Activated CD8-positive, alpha-beta memory T cell treated with anti-CD3 and anti-CD28 coated beads for 1 hour (primary cell): ENCODE data around the gene PML.
A peak's percentile ranks its signal among the peaks of the same experiment; 100 is the strongest.
"Not testable (repeated sequence)": the region's sequence is repeated elsewhere in the genome, so short reads cannot be mapped to it uniquely, and the experiment has no call there.

Experiments used
- DNase-seq, 2 donors: peaks; one replicate each; pipeline ENCODE4 v3.0.0-alpha.2; 2020; ENCODE audit warnings: low read depth in 1 of 2; ENCODE audit errors: extremely low read depth in 1 of 2

Gene PML

DNA sequence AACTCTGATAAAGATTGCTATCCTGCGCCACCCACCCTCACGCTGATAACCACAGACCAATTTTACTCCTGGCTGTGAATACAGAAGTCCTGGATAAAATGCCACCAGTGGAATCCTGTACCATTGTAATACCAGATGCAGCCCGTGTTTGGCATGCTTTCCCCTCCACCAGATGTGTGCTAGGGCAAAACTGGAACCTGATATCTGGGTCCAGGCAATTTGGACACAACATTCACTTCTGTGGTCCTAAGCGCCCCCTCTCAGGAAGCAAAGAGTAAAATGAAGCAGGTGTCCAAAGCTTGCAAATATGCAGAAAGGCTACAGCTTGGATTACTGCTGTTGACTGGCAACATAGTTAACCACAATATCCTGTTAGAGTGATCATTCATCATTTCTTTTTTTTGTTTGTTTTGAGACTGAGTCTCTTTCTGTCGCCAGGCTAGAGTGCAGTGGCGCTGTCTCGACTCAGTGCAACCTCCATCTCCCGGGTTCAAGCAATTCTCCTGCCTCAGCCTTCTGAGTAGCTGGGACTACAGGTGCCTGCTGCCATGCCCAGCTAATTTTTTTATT is 35.4 kb upstream of the PML start:
- no peak for DNase-seq

DNA sequence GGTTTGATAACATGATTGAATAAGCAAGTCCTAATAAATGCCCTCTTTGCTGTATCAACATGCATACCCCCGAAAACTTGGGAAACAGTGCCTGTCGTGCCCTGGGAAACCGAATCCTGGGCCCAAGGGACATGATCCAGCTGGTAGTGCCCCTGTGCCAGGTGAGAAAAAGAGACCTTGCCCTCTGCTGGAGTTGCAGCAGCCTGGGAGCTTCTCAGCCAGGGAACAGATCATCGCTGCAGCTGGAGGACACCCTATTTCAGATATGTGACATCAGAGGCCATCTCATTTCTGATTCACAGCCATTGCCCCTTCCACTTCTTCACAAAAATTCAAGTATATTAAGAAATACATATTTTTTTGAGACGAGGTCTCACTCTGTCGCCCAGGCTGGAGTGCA is 34.7 kb upstream of the PML start:
- no peak for DNase-seq

DNA sequence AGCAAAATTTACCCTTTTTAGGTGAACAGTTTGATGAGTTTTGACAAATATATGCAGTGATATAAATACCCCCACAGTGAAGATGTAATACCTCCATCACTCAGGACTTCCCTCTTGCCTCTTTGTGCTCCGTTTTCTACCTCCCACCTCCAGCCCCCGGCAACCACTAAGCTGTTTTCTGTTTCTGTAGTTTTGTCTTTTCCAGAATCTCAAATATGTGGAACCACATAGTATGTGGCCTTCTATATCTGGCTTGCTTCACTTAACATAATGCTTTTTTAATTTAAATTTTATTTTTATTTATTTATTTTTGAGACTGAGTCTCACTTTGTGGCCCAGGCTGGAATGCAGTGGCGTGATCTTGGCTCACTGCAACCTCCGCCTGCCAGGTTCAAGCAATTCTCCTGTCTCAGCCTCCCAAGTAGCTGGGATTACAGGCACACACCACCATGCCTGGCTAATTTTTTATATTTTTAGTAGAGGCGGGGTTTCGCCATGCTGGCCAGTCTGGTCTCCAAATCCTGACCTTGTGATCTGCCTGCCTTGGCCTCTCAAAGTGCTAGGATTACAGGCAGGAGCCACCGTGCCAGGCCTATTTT is 33.9 kb upstream of the PML start:
- not testable (repeated sequence) for DNase-seq

DNA sequence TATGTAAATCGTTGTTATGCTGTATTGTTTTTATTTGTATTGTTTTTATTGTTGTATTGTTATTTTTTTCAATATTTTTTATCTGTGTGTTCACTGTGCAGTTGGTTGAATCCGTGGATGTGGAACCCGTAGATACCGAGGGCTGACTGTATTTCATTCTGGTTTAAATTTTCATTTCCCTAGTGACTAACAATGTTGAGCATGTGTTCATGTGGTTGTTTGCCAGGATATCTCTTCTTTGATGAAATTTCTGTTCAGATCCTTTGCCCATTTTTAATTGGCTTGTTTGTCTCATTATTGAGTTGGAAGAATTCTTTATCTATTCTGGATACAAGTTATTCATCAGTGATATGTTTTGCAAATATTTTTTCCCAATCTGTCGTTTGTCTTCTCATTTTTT is 32.1 kb upstream of the PML start:
- DNase-seq, result no peak

DNA sequence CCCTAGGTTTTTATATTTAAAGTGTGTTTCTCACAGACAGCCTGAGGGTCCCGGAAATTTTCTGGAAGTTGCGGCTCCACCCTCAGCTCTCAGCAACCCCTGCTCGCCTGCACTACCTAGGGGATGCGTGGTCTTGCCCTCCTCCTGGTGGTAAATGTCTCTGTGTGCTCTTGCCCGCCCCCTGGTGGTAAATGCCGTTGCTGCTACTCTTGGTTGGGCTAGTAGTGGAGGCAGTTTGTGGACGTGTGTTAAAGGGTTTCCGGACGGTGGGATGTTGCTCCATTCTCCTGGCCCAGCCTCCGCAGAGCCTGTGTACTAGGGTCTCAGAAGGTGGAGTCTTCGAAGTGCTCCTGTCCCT is 29.8 kb upstream of the PML start:
- DNase-seq, result peak; percentile 62 to 77

DNA sequence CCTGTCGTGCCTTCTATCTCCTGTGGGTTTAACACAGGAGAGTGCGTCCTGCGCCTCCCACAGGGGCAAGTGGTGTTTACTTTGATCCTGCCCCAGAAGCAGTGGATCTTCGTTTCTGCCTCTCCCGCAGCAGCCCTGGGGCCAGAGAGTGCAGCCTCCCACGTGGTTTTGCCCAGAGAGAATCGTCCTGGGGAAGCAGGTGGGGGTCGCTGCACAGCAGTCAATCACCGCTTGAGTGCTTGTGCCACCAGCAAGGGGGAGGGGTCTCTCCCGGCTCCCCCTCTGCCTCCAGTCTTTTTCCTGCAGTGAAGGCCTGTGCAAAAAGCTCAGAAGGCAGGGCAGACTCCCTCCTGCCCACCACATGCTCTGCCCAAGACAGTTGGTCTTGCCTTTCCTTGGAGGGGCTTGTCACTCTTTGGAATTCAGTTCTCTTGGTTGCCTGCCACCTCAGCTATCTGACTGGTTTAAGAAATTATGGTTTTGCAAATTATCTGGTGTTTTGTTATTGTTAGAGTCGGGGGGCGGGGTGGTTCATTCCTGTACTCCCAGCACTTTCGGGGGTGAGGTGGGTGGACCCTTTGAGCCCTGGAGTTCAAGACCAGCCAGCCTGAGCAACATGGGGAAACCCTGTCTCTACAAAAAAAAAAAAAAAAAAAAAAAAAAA is 29.3 kb upstream of the PML start:
- no peak for DNase-seq

DNA sequence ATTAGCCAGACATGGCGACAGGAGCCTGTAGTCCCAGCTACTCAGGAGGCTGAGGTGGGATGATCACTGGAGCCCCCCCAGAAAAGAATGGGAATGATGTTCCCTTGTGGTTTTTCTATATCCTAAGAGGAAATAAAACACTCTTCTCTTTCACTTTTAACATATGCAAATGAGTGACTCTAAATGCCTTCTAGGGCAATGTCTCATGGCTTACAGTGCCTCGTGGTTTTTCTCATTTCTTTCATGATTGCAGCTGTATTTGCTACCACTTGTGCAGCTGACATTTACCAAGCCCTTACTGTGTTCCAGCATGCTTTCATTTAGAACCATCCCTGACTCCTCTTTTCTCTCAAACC is 28.8 kb upstream of the PML start:
- DNase-seq, result no peak

DNA sequence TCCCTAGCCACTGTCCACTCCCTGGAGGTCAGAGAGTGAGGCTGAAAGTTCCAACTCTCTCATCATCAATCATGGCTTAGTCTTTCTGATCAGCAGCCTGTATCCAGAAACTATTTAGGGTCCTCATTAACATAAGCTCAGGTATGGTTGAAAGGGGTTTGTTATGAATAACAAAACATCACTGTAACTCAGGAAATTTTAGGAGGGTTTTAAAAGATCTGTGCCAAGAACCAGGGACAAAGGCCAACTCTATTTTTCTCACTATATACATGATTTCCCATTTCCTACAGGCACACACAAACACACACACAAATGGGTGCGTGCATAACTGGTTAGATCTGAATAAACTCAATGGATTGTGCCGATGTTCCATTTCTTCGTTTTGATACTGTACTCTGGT is 26.1 kb upstream of the PML start:
- no peak for DNase-seq

DNA sequence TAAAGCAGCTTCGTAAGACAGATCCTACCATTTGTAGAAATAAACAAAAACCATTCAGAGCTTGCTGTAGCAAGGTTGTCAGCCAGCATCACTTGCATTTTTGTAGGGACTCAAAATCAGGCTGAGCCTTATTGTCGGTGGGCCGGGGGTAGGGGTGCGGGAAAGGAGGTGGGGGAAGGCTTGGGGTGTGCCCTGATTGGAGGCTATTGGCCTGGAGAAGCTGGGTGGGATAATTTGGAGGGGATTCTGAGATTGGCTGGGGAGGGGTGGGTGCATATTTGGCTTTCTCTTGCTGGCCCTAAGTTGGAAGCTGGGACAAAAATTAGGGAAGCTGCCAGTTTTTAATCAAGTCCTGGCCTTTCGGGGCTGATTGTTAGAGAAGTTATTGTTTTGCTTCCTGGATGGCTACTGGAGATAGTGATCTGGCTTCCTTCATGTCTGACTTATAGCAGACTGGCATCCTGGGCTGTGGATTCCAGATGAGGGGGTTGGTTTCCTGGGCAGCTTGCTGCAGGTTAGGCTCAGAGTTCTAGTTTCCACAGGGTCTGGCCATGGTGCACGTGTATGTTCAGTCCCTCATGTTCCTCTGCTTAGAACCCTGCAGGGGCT is 25.3 kb upstream of the PML start:
- DNase-seq, result no peak

DNA sequence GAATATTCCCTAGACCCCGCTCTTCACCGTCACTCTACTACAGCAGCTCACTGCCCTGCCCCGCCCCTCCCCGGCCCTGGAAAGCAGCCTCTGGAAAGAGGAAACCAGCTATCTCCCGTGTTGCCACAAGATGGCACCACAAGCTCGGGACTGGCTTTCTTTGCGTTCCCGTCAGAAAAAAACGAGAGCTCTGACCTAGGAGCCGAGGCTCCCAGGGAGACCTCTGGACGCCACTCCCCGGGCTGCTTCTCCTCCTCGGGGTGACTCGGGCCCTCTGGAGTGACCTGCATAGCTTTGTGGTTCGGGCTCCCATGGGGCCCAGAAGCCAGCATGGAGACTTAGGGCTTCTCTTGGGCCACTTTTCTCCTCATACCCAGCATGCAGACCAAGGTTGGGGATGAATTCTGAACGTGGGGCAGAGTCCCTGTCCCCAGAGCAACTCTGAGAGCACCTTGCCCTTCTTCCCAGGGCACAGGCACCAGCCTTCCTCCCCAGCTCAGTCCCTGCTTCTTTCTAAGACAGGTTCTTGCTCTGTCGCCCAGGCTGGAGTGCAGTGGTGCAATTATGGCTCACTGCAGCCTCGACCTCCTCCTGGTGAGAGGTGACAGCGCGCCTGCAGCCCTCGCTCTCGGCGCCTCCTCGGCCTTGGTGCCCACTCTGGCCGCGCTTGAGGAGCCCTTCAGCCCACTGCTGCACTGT is 21.4 kb upstream of the PML start:
- DNase-seq, result peak; percentile 39 to 57

DNA sequence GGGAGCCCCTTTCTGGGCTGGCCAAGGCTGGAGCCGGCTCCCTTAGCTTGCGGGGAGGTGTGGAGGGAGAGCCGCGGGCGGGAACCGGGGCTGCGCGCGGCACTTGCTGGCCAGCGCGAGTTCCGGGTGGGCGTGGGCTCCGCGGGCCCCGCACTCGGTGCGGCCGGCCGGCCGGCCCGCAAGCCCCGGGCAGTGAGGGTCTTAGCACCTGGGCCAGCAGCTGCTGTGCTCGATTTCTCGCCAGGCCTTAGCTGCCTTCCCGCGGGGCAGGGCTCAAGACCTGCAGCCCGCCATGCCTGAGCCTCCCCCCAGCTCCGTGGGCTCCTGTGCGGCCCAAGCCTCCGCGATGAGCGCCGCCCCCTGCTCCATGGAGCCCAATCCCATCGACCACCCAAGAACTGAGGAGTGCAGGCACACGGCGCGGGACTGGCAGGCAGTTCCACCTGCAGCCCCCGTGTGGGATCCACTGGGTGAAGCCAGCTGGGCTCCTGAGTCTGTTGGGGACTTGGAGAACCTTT is 20.8 kb upstream of the PML start:
- DNase-seq, result not testable (repeated sequence)

DNA sequence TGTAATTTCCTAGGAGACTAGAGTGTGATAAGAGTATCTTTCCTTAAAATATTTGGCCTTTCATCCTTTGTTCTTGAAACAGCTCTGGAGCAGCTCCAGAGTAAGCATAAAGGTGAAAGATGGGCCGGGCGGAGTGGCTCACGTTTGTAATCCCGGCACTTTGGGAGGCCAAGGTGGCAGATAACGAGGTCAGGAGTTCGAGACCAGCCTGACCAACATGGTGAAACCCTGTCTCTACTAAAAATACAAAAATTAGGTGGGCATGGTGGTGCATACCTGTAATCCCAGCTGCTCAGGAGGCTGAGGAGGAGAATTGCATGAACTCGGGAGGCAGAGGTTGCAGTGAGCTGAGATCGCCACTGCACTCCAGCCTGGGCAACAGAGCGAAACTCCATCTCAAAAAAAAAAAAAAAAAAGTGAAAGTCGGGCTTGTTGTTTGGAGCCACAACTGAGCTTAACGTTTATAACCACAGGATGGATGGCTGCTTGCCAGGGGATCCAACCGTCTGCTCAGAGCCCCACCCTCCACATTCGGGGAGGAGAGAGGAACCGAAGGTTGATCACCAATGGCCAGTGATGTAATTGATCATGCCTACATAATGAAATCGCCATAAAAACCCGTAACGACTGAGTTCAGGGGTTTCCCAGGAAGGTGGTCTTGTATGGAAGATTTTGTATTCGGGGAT is 18.9 kb upstream of the PML start:
- not testable (repeated sequence) for DNase-seq

DNA sequence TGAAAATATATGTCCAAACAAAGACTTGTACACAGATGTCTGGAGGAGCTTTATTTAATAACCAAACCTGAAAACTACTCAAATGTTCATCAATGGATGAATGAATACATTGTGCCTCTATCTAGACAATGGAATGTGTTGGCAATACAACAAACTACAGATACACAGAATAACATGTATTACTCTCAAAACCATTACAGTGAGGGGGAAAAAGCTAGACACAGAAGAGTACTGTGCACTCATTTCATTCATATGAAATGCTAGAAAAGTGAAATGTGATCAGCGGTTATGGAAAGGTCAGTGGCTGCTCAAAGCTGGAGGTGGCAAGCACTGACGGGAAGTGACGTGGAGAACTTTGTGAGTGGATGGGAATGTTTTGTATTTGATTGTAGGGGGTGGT is 15.6 kb upstream of the PML start:
- DNase-seq, result no peak

DNA sequence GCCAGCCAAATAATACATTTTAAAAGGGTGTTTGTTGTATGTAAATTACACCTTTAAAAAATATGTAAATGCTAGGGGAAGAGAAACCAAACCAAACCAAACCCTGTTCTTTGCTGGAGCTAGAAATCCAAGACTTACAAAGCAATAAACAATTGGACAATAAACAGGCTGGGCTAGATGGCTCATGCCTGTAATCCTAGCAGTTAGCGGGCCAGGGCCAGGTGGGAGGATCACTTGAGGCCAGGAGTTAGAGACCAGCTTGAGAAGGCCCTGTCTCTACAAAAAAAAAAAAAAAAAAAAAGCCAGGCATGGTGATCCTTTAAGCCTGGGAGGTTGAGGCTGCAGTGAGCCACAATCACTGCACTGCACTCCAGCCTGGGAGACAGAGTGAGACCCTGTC is 14.9 kb upstream of the PML start:
- DNase-seq, result no peak

DNA sequence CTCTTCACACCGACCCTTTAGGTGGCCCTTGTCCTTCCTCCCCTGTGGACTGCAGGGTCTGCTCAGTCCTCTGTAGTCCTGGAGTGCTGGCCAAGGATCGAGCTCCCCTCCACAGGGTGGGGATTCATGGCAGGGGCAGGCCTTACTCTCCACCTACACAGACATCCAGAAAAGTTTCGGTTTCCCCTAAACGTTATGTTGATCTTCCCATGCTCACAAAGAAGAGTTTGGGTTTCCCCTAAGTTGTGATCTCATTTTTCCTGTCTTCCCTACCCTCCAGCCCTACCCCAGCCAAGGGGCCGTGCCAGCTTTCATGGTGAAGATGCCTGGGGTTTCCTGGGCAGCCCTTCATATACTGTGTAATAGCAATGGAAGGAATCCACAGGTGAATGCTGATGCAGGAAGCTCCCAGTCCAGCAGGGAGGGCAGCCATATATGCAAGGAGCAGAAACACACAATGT is 12.7 kb upstream of the PML start:
- no peak for DNase-seq

DNA sequence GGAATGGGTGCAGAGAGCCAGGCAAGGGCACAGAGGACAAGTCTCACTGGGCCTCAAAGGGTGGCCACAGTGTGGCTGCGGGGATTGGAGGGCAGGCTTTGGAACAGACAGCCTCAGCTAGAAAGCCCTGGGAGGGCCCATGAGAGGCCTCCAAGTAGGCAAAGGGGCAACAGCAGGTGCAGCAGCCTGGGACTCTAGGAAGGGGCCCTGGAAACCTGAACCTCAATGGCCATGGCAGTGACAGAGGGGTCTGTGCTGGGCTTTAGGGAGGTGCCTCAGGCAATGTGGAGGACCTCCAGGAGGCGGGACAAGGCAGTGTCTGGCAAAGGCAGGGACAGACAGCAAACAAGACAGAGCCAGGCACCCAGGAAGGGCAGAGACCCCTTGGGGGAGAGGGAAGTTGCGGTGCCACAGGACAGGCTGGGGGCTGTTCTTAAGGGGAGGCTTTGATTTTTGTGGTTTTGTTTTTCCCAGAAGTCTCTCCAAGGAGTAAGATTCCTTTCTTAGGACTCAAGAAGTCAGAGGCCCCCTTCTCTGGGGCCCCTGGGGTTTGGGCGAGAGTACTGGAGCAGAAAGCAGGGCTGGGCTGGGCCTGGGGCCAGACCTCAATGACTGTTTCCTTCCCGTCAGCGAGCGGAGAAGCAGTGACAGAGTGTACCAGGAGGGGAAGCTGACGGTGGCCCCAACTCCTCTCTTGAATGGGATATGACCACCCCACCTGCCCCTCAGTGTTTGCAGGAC is 12.1 kb upstream of the PML start:
- DNase-seq, result no peak

DNA sequence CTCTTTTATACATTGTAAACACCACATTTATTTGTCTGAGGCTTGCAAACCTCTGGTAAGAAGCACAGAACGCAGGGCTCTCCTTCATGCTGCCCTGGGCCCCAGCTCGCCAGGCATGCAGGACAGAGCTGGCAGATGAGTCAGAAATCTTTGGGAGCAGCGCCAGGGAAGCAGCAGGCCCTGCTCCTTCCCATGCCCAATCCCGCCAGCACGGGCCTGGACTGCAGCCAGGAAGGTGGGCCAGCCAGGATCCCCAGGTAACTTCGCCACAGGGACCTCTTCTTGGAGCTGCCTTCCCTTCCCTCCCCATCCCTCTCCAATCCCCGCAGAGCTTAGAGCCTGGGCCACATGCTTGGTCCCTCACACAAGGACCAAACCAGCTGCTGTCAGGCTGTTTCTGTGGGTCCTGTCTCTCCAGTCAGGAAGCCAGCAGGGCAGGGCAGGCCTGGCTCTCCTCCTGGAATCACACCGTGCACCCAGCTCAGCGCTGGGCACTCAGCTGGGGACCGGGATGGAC is 11.2 kb upstream of the PML start:
- DNase-seq, result no peak

DNA sequence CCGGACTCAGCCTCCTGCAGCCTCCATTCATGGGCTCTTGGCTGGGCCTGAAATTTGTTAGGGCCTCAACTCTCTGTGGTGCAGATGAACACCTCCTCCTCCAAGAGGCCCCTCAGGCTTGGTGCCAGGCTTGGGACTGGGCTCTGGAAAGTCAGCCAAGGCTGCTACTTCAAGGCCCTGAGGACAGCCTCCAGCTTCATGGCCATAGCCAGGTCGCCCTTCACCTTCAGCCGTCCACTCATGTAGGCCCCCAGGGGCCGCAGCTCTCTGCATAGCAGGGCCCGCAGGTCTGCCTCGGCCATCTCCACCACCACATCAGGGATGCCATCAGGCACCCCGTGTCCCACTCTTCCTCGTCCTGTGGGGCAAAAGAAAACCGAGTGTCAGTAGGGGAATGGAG is 10.7 kb upstream of the PML start:
- no peak for DNase-seq

DNA sequence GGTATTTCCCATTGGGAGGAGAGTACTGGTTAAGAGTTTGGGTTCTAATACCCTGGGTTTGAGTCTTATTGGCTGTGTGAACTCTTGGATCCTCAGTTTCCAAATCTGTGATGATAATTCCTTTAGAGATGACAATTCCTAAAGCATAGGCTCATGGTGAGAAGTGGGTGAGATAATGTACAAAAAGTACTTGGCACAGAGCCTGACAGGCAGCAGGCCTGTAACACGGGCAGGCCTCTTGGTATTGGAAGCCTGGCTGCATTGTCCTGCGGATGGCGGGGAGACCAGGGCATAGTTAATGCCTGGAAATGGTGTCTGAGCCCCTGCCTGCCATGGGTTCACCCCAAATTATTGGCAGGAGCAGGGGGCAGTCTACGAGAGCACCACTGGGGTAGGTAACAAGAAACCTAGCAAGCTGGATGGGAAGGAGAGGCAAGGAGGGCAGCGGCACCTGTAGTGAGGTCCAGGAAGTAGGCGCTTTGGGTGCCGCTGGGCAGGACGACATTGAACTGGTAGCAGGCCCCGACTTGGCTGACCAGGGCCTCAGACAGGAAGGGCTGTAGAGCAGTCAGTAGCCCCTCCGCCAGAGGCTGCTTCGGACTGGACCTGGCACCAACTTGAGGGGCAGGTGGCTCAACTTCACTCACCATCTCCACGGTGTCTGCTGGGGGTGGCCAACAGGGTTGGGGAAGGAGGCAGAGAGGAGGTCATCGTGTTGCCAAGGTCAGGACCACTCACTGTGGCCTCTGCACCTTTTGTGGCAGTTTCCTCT is 10.1 kb upstream of the PML start:
- DNase-seq, result no peak
